Smooth muscle cell (in vitro differentiated cells): ENCODE data around the gene NADSYN1. TPM values are rescaled to one million over a fixed set of nuclear protein-coding genes. Genes with fewer than 3 reads are reported as not detected.

Experiments used
- DNase-seq: peaks from one replicate; lab custom pipeline; 2025; ENCODE audit not compliant: unreplicated experiment; lab: John Stamatoyannopoulos, UW
- H2AFZ ChIP-seq: fragments of 200-600 bp; sonication (generic); 2 replicates; pipeline ENCODE4 v1.6.0; 2016; ENCODE audit warnings: antibody characterized with exemption, low read depth, mild to moderate bottlenecking
- H3F3A ChIP-seq: fragments of 200-600 bp; sonication (generic); 2 replicates; pipeline ENCODE4 v1.6.0; 2017; ENCODE audit warnings: antibody characterized with exemption, low read depth
- H3K27ac ChIP-seq: fragments of 200-600 bp; sonication (generic); 2 replicates; pipeline ENCODE4 v1.5.1; 2016; ENCODE audit warnings: low read depth, mild to moderate bottlenecking
- H3K27me3 ChIP-seq: fragments of 200-600 bp; sonication (generic); 2 replicates; pipeline ENCODE4 v1.6.1; 2016; ENCODE audit warnings: low read depth, mild to moderate bottlenecking
- H3K36me3 ChIP-seq: fragments of 200-600 bp; sonication (generic); 2 replicates; pipeline ENCODE4 v1.5.1; 2016; ENCODE audit warnings: low read depth
- H3K4me1 ChIP-seq: fragments of 200-600 bp; sonication (generic); 2 replicates; pipeline ENCODE4 v1.5.1; 2016; ENCODE audit warnings: low read depth
- H3K4me2 ChIP-seq: fragments of 200-600 bp; sonication (generic); 2 replicates; pipeline ENCODE4 v1.6.0; 2016; ENCODE audit warnings: mild to moderate bottlenecking
- H3K4me3 ChIP-seq: fragments of 200-600 bp; sonication (generic); 2 replicates; pipeline ENCODE4 v1.5.1; 2016; ENCODE audit warnings: mild to moderate bottlenecking
- H3K79me2 ChIP-seq: fragments of 200-600 bp; sonication (generic); 2 replicates; pipeline ENCODE4 v1.6.0; 2016; ENCODE audit warnings: low read depth, mild to moderate bottlenecking
- H3K9ac ChIP-seq: fragments of 200-600 bp; sonication (generic); 2 replicates; pipeline ENCODE4 v1.6.0; 2016; ENCODE audit warnings: low read depth
- H3K9me3 ChIP-seq: fragments of 200-600 bp; sonication (generic); replicated peaks from 2 replicates; pipeline ENCODE4 v1.5.1; 2016; ENCODE audit warnings: low read depth
- H4K20me1 ChIP-seq: fragments of 200-600 bp; sonication (generic); 2 replicates; pipeline ENCODE4 v1.6.0; 2016; ENCODE audit warnings: low read depth
- WGBS: methylation state at CpG from one replicate; pipeline ENCODE4 v1.1.7; 2016; ENCODE audit warnings: low lambda C conversion rate; 5-methylcytosine and 5-hydroxymethylcytosine counted together
- polyA plus RNA-seq: library from polyadenylated mRNA; unstranded; fragments of >200 nt; fragmentation: Nextera tagmentation; extraction: Ambion mirVana; gene quantifications from 2 replicates; pipeline ENCODE4 v1.2.1, GENCODE V29; 2016
- total RNA-seq: library from RNA; depleted of rRNA; stranded (reverse); fragments of >200 nt; gene quantifications from 2 replicates; pipeline ENCODE4 v1.2.3, GENCODE V29; 2014
- TF ChIP-seq, protein P1 (sequence below): fragments of 200-600 bp; sonication (generic); IDR thresholded peaks from 2 replicates; pipeline ENCODE4 v1.5.1; 2017; ENCODE audit warnings: borderline replicate concordance, mild to moderate bottlenecking, antibody characterized with exemption; ENCODE audit not compliant: insufficient read depth, poor library complexity, severe bottlenecking

Gene NADSYN1
- total and polyA plus RNA-seq, 2 experiments from 2014 or later, result 30.2 to 33.8 TPM

DNA sequence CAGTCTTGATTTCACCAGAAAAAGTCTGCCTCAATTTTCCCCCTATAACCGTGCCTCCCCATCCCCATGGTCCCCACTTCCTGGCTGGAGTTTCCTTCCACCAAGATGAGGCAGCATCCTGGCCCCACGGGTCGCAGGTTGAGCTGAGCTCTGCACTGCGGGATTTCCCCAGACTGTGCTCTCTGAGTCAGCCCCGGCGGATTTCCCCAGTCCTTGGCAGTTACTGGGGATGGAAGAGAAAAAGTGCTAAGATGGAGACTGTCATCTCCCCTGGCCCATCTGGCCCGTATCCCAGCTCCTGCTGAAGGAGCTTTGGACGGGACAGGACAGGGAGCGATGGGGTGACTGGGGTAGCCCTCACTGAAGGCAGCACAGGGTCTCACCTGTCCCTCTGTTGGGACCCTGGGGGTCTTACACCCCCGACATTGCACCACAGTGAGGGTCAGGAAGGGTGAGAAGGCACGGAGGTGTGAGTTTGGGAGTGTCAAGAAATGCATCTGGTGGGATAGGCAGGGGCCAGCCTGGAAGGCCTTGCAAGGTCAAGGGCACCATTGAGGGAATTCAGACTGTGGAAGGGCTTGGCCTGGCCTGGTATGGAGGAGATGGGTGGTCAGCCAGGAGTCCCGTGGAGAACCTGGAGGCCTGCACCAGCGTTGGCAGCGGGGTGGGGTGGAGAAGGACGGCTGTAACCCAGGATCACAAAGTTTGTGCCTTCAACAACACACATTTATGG lies 36.5 kb downstream of the NADSYN1 start:
- Histone ChIP-seq H3K36me3 (no peaks in the 10 kb centered on the region), H3K4me2 (no peak overlapping the region), H3K79me2 (no peaks in the 10 kb centered on the region), H3K4me1 (no peaks in the 10 kb centered on the region), H4K20me1 (no peaks in the 10 kb centered on the region), H3F3A (no peaks in the 10 kb centered on the region), H3K27ac (no peak overlapping the region), H3K4me3 (no peak overlapping the region), H2AFZ (no peak overlapping the region), H3K27me3 (no peaks in the 10 kb centered on the region), H3K9me3 (no peaks in the 10 kb centered on the region), H3K9ac (no peak overlapping the region)
- TF ChIP-seq, protein P1, sequence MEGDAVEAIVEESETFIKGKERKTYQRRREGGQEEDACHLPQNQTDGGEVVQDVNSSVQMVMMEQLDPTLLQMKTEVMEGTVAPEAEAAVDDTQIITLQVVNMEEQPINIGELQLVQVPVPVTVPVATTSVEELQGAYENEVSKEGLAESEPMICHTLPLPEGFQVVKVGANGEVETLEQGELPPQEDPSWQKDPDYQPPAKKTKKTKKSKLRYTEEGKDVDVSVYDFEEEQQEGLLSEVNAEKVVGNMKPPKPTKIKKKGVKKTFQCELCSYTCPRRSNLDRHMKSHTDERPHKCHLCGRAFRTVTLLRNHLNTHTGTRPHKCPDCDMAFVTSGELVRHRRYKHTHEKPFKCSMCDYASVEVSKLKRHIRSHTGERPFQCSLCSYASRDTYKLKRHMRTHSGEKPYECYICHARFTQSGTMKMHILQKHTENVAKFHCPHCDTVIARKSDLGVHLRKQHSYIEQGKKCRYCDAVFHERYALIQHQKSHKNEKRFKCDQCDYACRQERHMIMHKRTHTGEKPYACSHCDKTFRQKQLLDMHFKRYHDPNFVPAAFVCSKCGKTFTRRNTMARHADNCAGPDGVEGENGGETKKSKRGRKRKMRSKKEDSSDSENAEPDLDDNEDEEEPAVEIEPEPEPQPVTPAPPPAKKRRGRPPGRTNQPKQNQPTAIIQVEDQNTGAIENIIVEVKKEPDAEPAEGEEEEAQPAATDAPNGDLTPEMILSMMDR, result no peak
- 87% methylated on average over 15 of the region's 15 CpGs for WGBS
- no peak for DNase-seq

DNA sequence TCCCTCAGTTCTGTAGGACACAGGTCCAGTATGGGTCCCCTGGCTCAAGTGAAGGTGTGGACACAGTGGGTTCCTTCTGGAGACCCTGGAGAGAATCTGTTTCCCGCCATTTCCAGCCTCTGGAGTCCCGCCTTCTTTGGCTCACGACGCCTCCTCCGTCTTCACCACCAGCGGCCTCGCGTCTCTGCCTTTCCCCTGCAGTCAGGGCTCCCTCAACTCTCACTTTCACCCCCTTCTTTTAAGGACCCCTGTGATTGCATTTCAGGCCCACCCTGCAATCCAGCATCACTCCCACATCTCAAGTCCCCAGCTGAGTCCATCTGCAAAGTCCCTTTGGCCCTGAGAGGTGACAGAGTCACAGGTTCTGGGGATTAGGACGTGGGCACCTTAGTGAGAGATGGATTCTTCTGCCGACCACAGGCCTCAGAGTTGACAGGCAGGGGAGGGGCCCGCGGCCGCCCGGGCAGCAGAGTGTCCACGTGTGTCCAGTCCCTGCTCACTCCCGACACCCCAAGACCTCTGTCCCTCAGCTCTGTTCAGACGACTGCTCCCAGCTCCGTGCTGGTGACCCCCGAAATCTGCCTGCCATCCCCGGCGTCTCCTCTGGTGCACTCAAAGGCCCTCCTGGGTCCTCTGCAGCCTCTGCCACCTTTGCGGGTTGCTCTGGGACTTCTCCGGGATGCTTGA lies 37.2 kb downstream of the NADSYN1 start:
- Histone ChIP-seq H3K9ac (no peak overlapping the region), H3F3A (no peaks in the 10 kb centered on the region), H4K20me1 (no peaks in the 10 kb centered on the region), H3K36me3 (no peaks in the 10 kb centered on the region), H3K4me1 (no peaks in the 10 kb centered on the region), H3K79me2 (no peaks in the 10 kb centered on the region), H3K9me3 (no peaks in the 10 kb centered on the region), H3K27me3 (no peaks in the 10 kb centered on the region), H2AFZ (no peak overlapping the region), H3K4me3 (no peak overlapping the region), H3K27ac (no peak overlapping the region), H3K4me2 (no peak overlapping the region)
- DNase-seq, result no peak
- TF ChIP-seq, protein P1, result no peak
- 97% methylated on average over 23 of the region's 23 CpGs for WGBS

DNA sequence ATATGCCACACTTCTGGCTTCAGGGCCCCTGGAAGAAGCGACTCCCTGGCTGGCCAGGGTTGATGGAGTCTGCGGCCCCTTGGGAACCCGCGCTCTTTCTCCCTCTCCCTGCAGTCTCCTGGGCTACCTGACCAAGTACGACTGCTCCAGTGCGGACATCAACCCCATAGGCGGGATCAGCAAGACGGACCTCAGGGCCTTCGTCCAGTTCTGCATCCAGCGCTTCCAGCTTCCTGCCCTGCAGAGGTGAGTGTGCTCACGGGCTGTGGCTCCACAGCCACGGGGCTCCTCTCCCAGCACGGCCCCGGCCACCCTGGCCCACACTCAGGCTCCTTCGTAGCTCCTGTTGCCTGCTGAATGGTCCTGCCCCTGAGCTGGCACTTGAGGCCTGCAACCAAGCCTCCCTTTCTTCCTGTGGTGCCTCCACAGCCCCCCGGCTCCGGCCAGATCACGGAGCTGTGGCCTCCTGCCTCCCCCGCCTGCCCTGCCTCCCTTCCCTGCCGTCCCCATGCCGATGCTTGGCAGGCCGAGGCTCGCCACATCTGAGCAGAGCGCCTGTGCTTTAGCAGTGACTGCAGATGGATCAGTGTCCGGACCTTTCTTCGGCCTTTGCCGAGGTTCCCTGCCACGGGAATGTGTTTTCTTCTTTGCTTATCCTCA lies 37.9 kb downstream of the NADSYN1 start:
- Histone ChIP-seq H3K36me3 (no peaks in the 10 kb centered on the region), H2AFZ (no peak overlapping the region), H3K9me3 (no peaks in the 10 kb centered on the region), H3K4me3 (no peak overlapping the region), H4K20me1 (no peaks in the 10 kb centered on the region), H3F3A (no peaks in the 10 kb centered on the region), H3K27ac (no peak overlapping the region), H3K79me2 (no peaks in the 10 kb centered on the region), H3K27me3 (no peaks in the 10 kb centered on the region), H3K4me2 (no peak overlapping the region), H3K4me1 (no peaks in the 10 kb centered on the region), H3K9ac (no peak overlapping the region)
- no peak for DNase-seq
- TF ChIP-seq, protein P1, result no peak
- WGBS, result 97% methylated on average over 28 of the region's 28 CpGs
